ENCODE results near the gene ANTXR1.

Gene ANTXR1

GRCh38 chr2:69036926-69037325 is 23.9 kb downstream of the ANTXR1 start:
- no peak for DNase-seq

- no peak for DNase-seq
Measured at GRCh38 chr2:69041214-69041613, 28.2 kb downstream of the ANTXR1 start.

GRCh38 chr2:69043736-69044400 is 30.9 kb downstream of the ANTXR1 start:
- no peak for DNase-seq

GRCh38 chr2:69046221-69046662 is 33.3 kb downstream of the ANTXR1 start:
- DNase-seq = no peak

GRCh38 chr2:69047625-69048145 is 34.7 kb downstream of the ANTXR1 start:
- no peak for DNase-seq

GRCh38 chr2:69050802-69051201 is 37.8 kb downstream of the ANTXR1 start:
- no peak for DNase-seq

- DNase-seq = no peak
Measured at GRCh38 chr2:69053416-69053965, 40.5 kb downstream of the ANTXR1 start.

GRCh38 chr2:69054431-69054830 is 41.5 kb downstream of the ANTXR1 start:
- DNase-seq = no peak

- no peak for DNase-seq
Measured at GRCh38 chr2:69055688-69056470, 42.9 kb downstream of the ANTXR1 start.

- DNase-seq = no peak
Measured at GRCh38 chr2:69057660-69058059, 44.7 kb downstream of the ANTXR1 start.

GRCh38 chr2:69059731-69060290 is 46.8 kb downstream of the ANTXR1 start:
- DNase-seq = no peak

GRCh38 chr2:69060938-69061501 is 48.0 kb downstream of the ANTXR1 start:
- no peak for DNase-seq

GRCh38 chr2:69061525-69061924 is 48.5 kb downstream of the ANTXR1 start:
- DNase-seq = no peak

GRCh38 chr2:69062307-69062962 is 49.5 kb downstream of the ANTXR1 start:
- DNase-seq = no peak

GRCh38 chr2:69065735-69066336 is 52.9 kb downstream of the ANTXR1 start:
- no peak for DNase-seq

GRCh38 chr2:69067026-69067630 is 54.1 kb downstream of the ANTXR1 start:
- no peak for DNase-seq

GRCh38 chr2:69067866-69068265 is 54.9 kb downstream of the ANTXR1 start:
- no peak for DNase-seq

GRCh38 chr2:69070969-69071368 is 58.0 kb downstream of the ANTXR1 start:
- DNase-seq = no peak

- no peak for DNase-seq
Measured at GRCh38 chr2:69073928-69074570, 61.1 kb downstream of the ANTXR1 start.

- DNase-seq = no peak
Measured at GRCh38 chr2:69074918-69075317, 61.9 kb downstream of the ANTXR1 start.

GRCh38 chr2:69075486-69075885 is 62.5 kb downstream of the ANTXR1 start:
- DNase-seq = no peak

Measured in CD4-positive, alpha-beta T cell treated with Interleukin-17A for 4 hours (primary cell).